Measurements from ENCODE around the gene FUOM.

The FUOM gene

GRCh38 chr10:133364645-133365431 lies 7.0 kb upstream of the FUOM start:
- H3K9me3 ChIP-seq (ENCODE audit: insufficient read depth, low read length): no peaks in the 10 kb centered on the region
- H3K36me3 ChIP-seq (ENCODE audit: insufficient read depth, insufficient read length, low read length): peaks cover 66% of the 10 kb centered on the region
- DNase-seq (ENCODE audit: low read depth, low spot score): no peak
- no peak overlapping the region for H3K4me3 ChIP-seq (ENCODE audit: insufficient read length, low read depth)
- H3K27me3 ChIP-seq (ENCODE audit: insufficient read depth, insufficient read length): no peaks in the 10 kb centered on the region
- TF ChIP-seq SUZ12 (IDR thresholded peaks at IDR 0.05; ENCODE audit: extremely low read depth, insufficient read depth, insufficient read length): no peak
- TF ChIP-seq YY1 (IDR thresholded peaks at IDR 0.05; ENCODE audit: insufficient read depth, insufficient read length): no peak
- TF ChIP-seq ZNF274 (IDR thresholded peaks at IDR 0.05; ENCODE audit: low read depth, low read length): no peak
- no peaks in the 10 kb centered on the region for H3K4me1 ChIP-seq (ENCODE audit: insufficient read depth, insufficient read length)
- no peak overlapping the region for H3K9ac ChIP-seq (ENCODE audit: insufficient read length, low read depth)

GRCh38 chr10:133362846-133363245 lies 5.0 kb upstream of the FUOM start:
- Histone ChIP-seq H3K9ac (ENCODE audit: insufficient read length, low read depth) (no peak overlapping the region), H3K36me3 (ENCODE audit: insufficient read depth, insufficient read length, low read length) (peaks cover 49% of the 10 kb centered on the region)
- no peak for DNase-seq (ENCODE audit: low read depth, low spot score)

GRCh38 chr10:133361773-133362441 lies 4.1 kb upstream of the FUOM start:
- no peak for TF ChIP-seq YY1 (IDR thresholded peaks at IDR 0.05; ENCODE audit: insufficient read depth, insufficient read length)
- Histone ChIP-seq H3K9ac (ENCODE audit: insufficient read length, low read depth) (no peak overlapping the region), H3K4me1 (ENCODE audit: insufficient read depth, insufficient read length) (peaks cover 4% of the 10 kb centered on the region), H3K36me3 (ENCODE audit: insufficient read depth, insufficient read length, low read length) (peaks cover 47% of the 10 kb centered on the region), H3K27me3 (ENCODE audit: insufficient read depth, insufficient read length) (no peaks in the 10 kb centered on the region), H3K4me3 (ENCODE audit: insufficient read length, low read depth) (no peak overlapping the region), H3K9me3 (ENCODE audit: insufficient read depth, low read length) (no peaks in the 10 kb centered on the region)
- no peak for DNase-seq (ENCODE audit: low read depth, low spot score)

More at GRCh38 chr10:133362846-133363245, 5.0 kb upstream of the FUOM start:
- Histone ChIP-seq H3K9me3 (ENCODE audit: insufficient read depth, low read length) (no peaks in the 10 kb centered on the region), H3K4me3 (ENCODE audit: insufficient read length, low read depth) (no peak overlapping the region), H3K4me1 (ENCODE audit: insufficient read depth, insufficient read length) (peaks cover 4% of the 10 kb centered on the region), H3K27me3 (ENCODE audit: insufficient read depth, insufficient read length) (no peaks in the 10 kb centered on the region)
- no peak for TF ChIP-seq SUZ12 (IDR thresholded peaks at IDR 0.05; ENCODE audit: extremely low read depth, insufficient read depth, insufficient read length)
- TF ChIP-seq ZNF274 (IDR thresholded peaks at IDR 0.05; ENCODE audit: low read depth, low read length): no peak
- no peak for TF ChIP-seq YY1 (IDR thresholded peaks at IDR 0.05; ENCODE audit: insufficient read depth, insufficient read length)

- H3K4me1 ChIP-seq (ENCODE audit: insufficient read depth, insufficient read length): peaks cover 4% of the 10 kb centered on the region
- H3K36me3 ChIP-seq (ENCODE audit: insufficient read depth, insufficient read length, low read length): peaks cover 44% of the 10 kb centered on the region
- H3K27me3 ChIP-seq (ENCODE audit: insufficient read depth, insufficient read length): no peaks in the 10 kb centered on the region
- no peak overlapping the region for H3K9ac ChIP-seq (ENCODE audit: insufficient read length, low read depth)
- H3K4me3 ChIP-seq (ENCODE audit: insufficient read length, low read depth): no peak overlapping the region
- TF ChIP-seq ZNF274 (IDR thresholded peaks at IDR 0.05; ENCODE audit: low read depth, low read length) (no peak), SUZ12 (IDR thresholded peaks at IDR 0.05; ENCODE audit: extremely low read depth, insufficient read depth, insufficient read length) (no peak), YY1 (IDR thresholded peaks at IDR 0.05; ENCODE audit: insufficient read depth, insufficient read length) (no peak)
- DNase-seq (ENCODE audit: low read depth, low spot score): no peak
- no peaks in the 10 kb centered on the region for H3K9me3 ChIP-seq (ENCODE audit: insufficient read depth, low read length)
Measured at GRCh38 chr10:133361227-133361626, 3.4 kb upstream of the FUOM start.

- DNase-seq (ENCODE audit: low read depth, low spot score): no peak
Measured at GRCh38 chr10:133359972-133360610, 2.3 kb upstream of the FUOM start.

GRCh38 chr10:133359554-133359971 lies 1.7 kb upstream of the FUOM start:
- peaks cover 4% of the 10 kb centered on the region for H3K4me1 ChIP-seq (ENCODE audit: insufficient read depth, insufficient read length)

More at GRCh38 chr10:133359972-133360610, 2.3 kb upstream of the FUOM start:
- TF ChIP-seq SUZ12 (IDR thresholded peaks at IDR 0.05; ENCODE audit: extremely low read depth, insufficient read depth, insufficient read length): no peak
- no peak for TF ChIP-seq YY1 (IDR thresholded peaks at IDR 0.05; ENCODE audit: insufficient read depth, insufficient read length)
- no peak overlapping the region for H3K9ac ChIP-seq (ENCODE audit: insufficient read length, low read depth)
- H3K27me3 ChIP-seq (ENCODE audit: insufficient read depth, insufficient read length): no peaks in the 10 kb centered on the region
- H3K36me3 ChIP-seq (ENCODE audit: insufficient read depth, insufficient read length, low read length): peaks cover 43% of the 10 kb centered on the region
- H3K4me3 ChIP-seq (ENCODE audit: insufficient read length, low read depth): no peak overlapping the region
- H3K4me1 ChIP-seq (ENCODE audit: insufficient read depth, insufficient read length): peaks cover 4% of the 10 kb centered on the region
- no peaks in the 10 kb centered on the region for H3K9me3 ChIP-seq (ENCODE audit: insufficient read depth, low read length)

GRCh38 chr10:133358925-133359310 lies 1.1 kb upstream of the FUOM start:
- H3K36me3 ChIP-seq (ENCODE audit: insufficient read depth, insufficient read length, low read length): peaks cover 45% of the 10 kb centered on the region
- no peaks in the 10 kb centered on the region for H3K27me3 ChIP-seq (ENCODE audit: insufficient read depth, insufficient read length)
- no peak overlapping the region for H3K9ac ChIP-seq (ENCODE audit: insufficient read length, low read depth)
- no peak overlapping the region for H3K4me3 ChIP-seq (ENCODE audit: insufficient read length, low read depth)
- H3K9me3 ChIP-seq (ENCODE audit: insufficient read depth, low read length): no peaks in the 10 kb centered on the region
- TF ChIP-seq SUZ12 (IDR thresholded peaks at IDR 0.05; ENCODE audit: extremely low read depth, insufficient read depth, insufficient read length): no peak
- no peak for TF ChIP-seq ZNF274 (IDR thresholded peaks at IDR 0.05; ENCODE audit: low read depth, low read length)
- TF ChIP-seq YY1 (IDR thresholded peaks at IDR 0.05; ENCODE audit: insufficient read depth, insufficient read length): no peak
- H3K4me1 ChIP-seq (ENCODE audit: insufficient read depth, insufficient read length): peaks cover 4% of the 10 kb centered on the region
- DNase-seq (ENCODE audit: low read depth, low spot score): no peak

More at GRCh38 chr10:133359554-133359971, 1.7 kb upstream of the FUOM start:
- no peak for TF ChIP-seq ZNF274 (IDR thresholded peaks at IDR 0.05; ENCODE audit: low read depth, low read length)
- TF ChIP-seq SUZ12 (IDR thresholded peaks at IDR 0.05; ENCODE audit: extremely low read depth, insufficient read depth, insufficient read length): no peak
- TF ChIP-seq YY1 (IDR thresholded peaks at IDR 0.05; ENCODE audit: insufficient read depth, insufficient read length): no peak
- Histone ChIP-seq H3K27me3 (ENCODE audit: insufficient read depth, insufficient read length) (no peaks in the 10 kb centered on the region), H3K4me3 (ENCODE audit: insufficient read length, low read depth) (no peak overlapping the region), H3K36me3 (ENCODE audit: insufficient read depth, insufficient read length, low read length) (peaks cover 43% of the 10 kb centered on the region), H3K9me3 (ENCODE audit: insufficient read depth, low read length) (no peaks in the 10 kb centered on the region), H3K9ac (ENCODE audit: insufficient read length, low read depth) (no peak overlapping the region)
- no peak for DNase-seq (ENCODE audit: low read depth, low spot score)
